ENCODE data around the gene ANKH. TPM values are rescaled to one million over a fixed set of nuclear protein-coding genes. Genes with fewer than 3 reads are reported as not detected.

Gene ANKH
- total RNA-seq, 1 experiment from 2014 or later: 65.2 TPM

- TF ChIP-seq REST (IDR thresholded peaks at IDR 0.05; ENCODE audit: low read depth): no peak
- TF ChIP-seq CEBPB (IDR thresholded peaks at IDR 0.05; ENCODE audit: low read depth): no peak
- no peak for TF ChIP-seq MAX (IDR thresholded peaks at IDR 0.05)
- TF ChIP-seq SIN3A (IDR thresholded peaks at IDR 0.05; ENCODE audit: low read depth): no peak
- no peak for TF ChIP-seq SRF (IDR thresholded peaks at IDR 0.05; ENCODE audit: low read depth)
- no peak for TF ChIP-seq EZH2phosphoT487 (IDR thresholded peaks at IDR 0.05; ENCODE audit: borderline replicate concordance)
Measured at GRCh38 chr5:14834062-14834461, 37.5 kb downstream of the ANKH start (continued).

GRCh38 chr5:14831006-14831338, 40.6 kb downstream of the ANKH start:
- Histone ChIP-seq H3K36me3 (ENCODE audit: control insufficient read depth in 1 of 2, insufficient read depth in 2 of 2, low read length in 2 of 2) (no peaks in the 10 kb centered on the region), H4K20me1 (ENCODE audit: insufficient read depth) (no peaks in the 10 kb centered on the region), H3K79me2 (ENCODE audit: insufficient read depth, low read length) (peaks cover 4% of the 10 kb centered on the region; the same call in 1 of the 2 replicates), H3K4me2 (ENCODE audit: low read length) (no peak overlapping the region), H3K4me1 (ENCODE audit: control insufficient read depth in 1 of 2, insufficient read depth in 2 of 2, low read length in 2 of 2) (no peaks in the 10 kb centered on the region), H3K4me3 (replicated peaks in 1 of 2; ENCODE audit: low read depth in 1 of 2, low read length in 2 of 2) (no peak overlapping the region), H3K9ac (ENCODE audit: low read length) (no peak overlapping the region), H3K27me3 (ENCODE audit: insufficient read depth, low read length) (no peaks in the 10 kb centered on the region), H3K9me3 (ENCODE audit: control insufficient read depth in 1 of 2, insufficient read depth in 1 of 2, low read depth in 1 of 2, low read length in 2 of 2) (no peaks in the 10 kb centered on the region), H2AFZ (ENCODE audit: low read depth, low read length, poor library complexity, severe bottlenecking) (no peak overlapping the region), H3K9me2 (ENCODE audit: insufficient read depth) (no peaks in the 10 kb centered on the region), H3K27ac (ENCODE audit: low read depth, low read length) (no peak overlapping the region)
- ChIA-PET RAD21 (ENCODE audit: low non-redundant PET in 1 of 2, low total read pairs in 2 of 2, uncharacterized antibody in 2 of 2, unreplicated experiment in 2 of 2) (no interaction called here), CTCF (no interaction called here), POLR2A (no interaction called here)
- DNase-seq (ENCODE audit: low read depth, low spot score): no peak
- intact Hi-C loops (cut with micrococcal nuclease): loop anchor here (5.0 kb wide), 1 partner anchor 1751 kb away; no protein-coding TSS in a partner anchor
- TF ChIP-seq MAX (IDR thresholded peaks at IDR 0.05) (no peak), RAD21 (IDR thresholded peaks at IDR 0.05; ENCODE audit: low read depth) (no peak), EZH2 (IDR thresholded peaks at IDR 0.05) (no peak), ZNF274 (IDR thresholded peaks at IDR 0.05; ENCODE audit: low read depth, low read length) (no peak), YY1 (IDR thresholded peaks at IDR 0.05; ENCODE audit: extremely low read depth, insufficient replicate concordance, low read depth, low read length) (no peak), ELF1 (IDR thresholded peaks at IDR 0.05; ENCODE audit: borderline replicate concordance, low read depth) (no peak), SRF (IDR thresholded peaks at IDR 0.05; ENCODE audit: low read depth) (no peak), SP1 (IDR thresholded peaks at IDR 0.05; ENCODE audit: low read depth) (no peak), ATF3 (IDR thresholded peaks at IDR 0.05) (no peak), CEBPB (IDR thresholded peaks at IDR 0.05; ENCODE audit: low read depth) (no peak), ZFX (IDR thresholded peaks at IDR 0.05) (no peak), JUND (IDR thresholded peaks at IDR 0.05) (no peak), TCF7L2 (IDR thresholded peaks at IDR 0.05; ENCODE audit: borderline replicate concordance, extremely low read depth, insufficient read depth, insufficient read length) (no peak), EGR1 (IDR thresholded peaks at IDR 0.05; ENCODE audit: low read depth) (no peak)
- no TSS peak for BruUV-seq (replicated peaks)
- no peak for ATAC-seq
